ENCODE data around the gene ERFL. TPM values are rescaled to one million over a fixed set of nuclear protein-coding genes. Genes with fewer than 3 reads are reported as not detected.

The ERFL gene
- total and polyA plus RNA-seq, 3 donors from 2014 or later, result 0.78 to 2.4 (median 2.2) TPM

GRCh38 chr19:41869374-41869955, 58.8 kb downstream of the ERFL start:
- H3K9me3 ChIP-seq, result no peaks in the 10 kb centered on the region
- H3K36me3 ChIP-seq (ENCODE audit: low read depth, missing control alignments), result no peaks in the 10 kb centered on the region
- TF ChIP-seq CTCF (IDR thresholded peaks at IDR 0.05) (no peak), POLR2A (IDR thresholded peaks at IDR 0.05) (no peak)
- H3K4me1 ChIP-seq, result no peaks in the 10 kb centered on the region
- H3K27me3 ChIP-seq, result no peaks in the 10 kb centered on the region
- H3K27ac ChIP-seq, result no peak overlapping the region
- intact Hi-C loops (cut with DNase I; ENCODE audit: low total_unique reads), result no loop called here
- 84 to 88% methylated on average over 9 to 13 of the region's 13 CpGs for WGBS, 2 donors
- DNase-seq, result no peak
- H3K4me3 ChIP-seq, result no peak overlapping the region

- intact Hi-C loops (cut with DNase I; ENCODE audit: low total_unique reads), result no loop called here
- Histone ChIP-seq H3K36me3 (ENCODE audit: low read depth, missing control alignments) (no peaks in the 10 kb centered on the region), H3K4me1 (no peaks in the 10 kb centered on the region), H3K27ac (no peak overlapping the region), H3K27me3 (no peaks in the 10 kb centered on the region), H3K4me3 (no peak overlapping the region), H3K9me3 (no peaks in the 10 kb centered on the region)
- 85 to 87% methylated on average over 12 of the region's 12 CpGs for WGBS, 2 donors
- TF ChIP-seq CTCF (IDR thresholded peaks at IDR 0.05), result no peak
- no peak for TF ChIP-seq POLR2A (IDR thresholded peaks at IDR 0.05)
- no peak for DNase-seq
Observed at GRCh38 chr19:41868989-41869300, 59.3 kb downstream of the ERFL start.

GRCh38 chr19:41868120-41868988, 59.9 kb downstream of the ERFL start:
- 76 to 87% methylated on average over 10 of the region's 10 CpGs for WGBS, 2 donors
- Histone ChIP-seq H3K27me3 (no peaks in the 10 kb centered on the region), H3K9me3 (no peaks in the 10 kb centered on the region), H3K36me3 (ENCODE audit: low read depth, missing control alignments) (no peaks in the 10 kb centered on the region), H3K4me3 (no peak overlapping the region), H3K27ac (no peak overlapping the region), H3K4me1 (no peaks in the 10 kb centered on the region)
- no peak for TF ChIP-seq POLR2A (IDR thresholded peaks at IDR 0.05)
- TF ChIP-seq CTCF (IDR thresholded peaks at IDR 0.05), result no peak
- intact Hi-C loops (cut with DNase I; ENCODE audit: low total_unique reads), result no loop called here
- DNase-seq, result no peak

GRCh38 chr19:41866284-41866683, 62.0 kb downstream of the ERFL start:
- 89 to 93% methylated on average over 3 of the region's 3 CpGs for WGBS, 2 donors
- H3K4me1 ChIP-seq, result peaks cover 13% of the 10 kb centered on the region
- H3K36me3 ChIP-seq (ENCODE audit: low read depth, missing control alignments), result no peaks in the 10 kb centered on the region
- H3K4me3 ChIP-seq, result no peak overlapping the region
- no peaks in the 10 kb centered on the region for H3K27me3 ChIP-seq
- no peak overlapping the region for H3K27ac ChIP-seq
- TF ChIP-seq POLR2A (IDR thresholded peaks at IDR 0.05), result no peak
- TF ChIP-seq CTCF (IDR thresholded peaks at IDR 0.05), result no peak
- intact Hi-C loops (cut with DNase I; ENCODE audit: low total_unique reads), result no loop called here
- DNase-seq, result no peak
- H3K9me3 ChIP-seq, result no peaks in the 10 kb centered on the region
